Activated naive CD8-positive, alpha-beta T cell (primary cell): ENCODE measurements around the gene WBP2NL.
A peak's percentile ranks its signal among the peaks of the same experiment; 100 is the strongest.
"Not testable (repeated sequence)": the region's sequence is repeated elsewhere in the genome, so short reads cannot be mapped to it uniquely, and the experiment has no call there.

Experiments
- H3K27ac Mint-ChIP-seq: one replicate; pipeline ENCODE4 v1.8.0; 2021; ENCODE audit warnings: mixed read lengths
- H3K27me3 Mint-ChIP-seq: one replicate; pipeline ENCODE4 v1.8.0; 2021; ENCODE audit warnings: mixed read lengths
- H3K36me3 Mint-ChIP-seq: one replicate; pipeline ENCODE4 v1.8.0; 2021; ENCODE audit warnings: mixed read lengths
- H3K4me1 Mint-ChIP-seq: one replicate; pipeline ENCODE4 v1.8.0; 2021; ENCODE audit warnings: low read depth, mixed read lengths
- H3K4me3 Mint-ChIP-seq: one replicate; pipeline ENCODE4 v1.8.0; 2021; ENCODE audit warnings: mild to moderate bottlenecking, mixed read lengths
- H3K9me3 Mint-ChIP-seq: one replicate; pipeline ENCODE4 v1.8.0; 2021; ENCODE audit warnings: low read depth, mixed read lengths

The WBP2NL gene

GRCh38 chr22:42069801-42070516, 71.4 kb downstream of the WBP2NL start:
- H3K36me3 Mint-ChIP-seq, result no peaks in the 10 kb centered on the region
- H3K27ac Mint-ChIP-seq, result peak overlapping the region; percentile 72
- peaks cover 34% of the 10 kb centered on the region for H3K4me1 Mint-ChIP-seq
- no peaks in the 10 kb centered on the region for H3K27me3 Mint-ChIP-seq
- peak overlapping the region; percentile 89 for H3K4me3 Mint-ChIP-seq
- H3K9me3 Mint-ChIP-seq, result no peaks in the 10 kb centered on the region

- H3K9me3 Mint-ChIP-seq, result no peaks in the 10 kb centered on the region
- H3K4me1 Mint-ChIP-seq, result peaks cover 39% of the 10 kb centered on the region
- H3K27ac Mint-ChIP-seq, result peak within 1 kb of the TSS; percentile 87
- H3K4me3 Mint-ChIP-seq, result peak within 1 kb of the TSS; percentile 89
- no peaks in the 10 kb centered on the region for H3K27me3 Mint-ChIP-seq
- H3K36me3 Mint-ChIP-seq, result no peaks in the 10 kb centered on the region
These were observed 72.2 kb downstream of the WBP2NL start, which contains the start of gene NAGA for GRCh38 chr22:42070517-42071422. NAGA (minus strand) TSS chr22:42070812; CDS start chr22:42070297, 515 bp downstream.

GRCh38 chr22:42071508-42071907, 72.9 kb downstream of the WBP2NL start:
- not testable (repeated sequence) for H3K9me3 Mint-ChIP-seq, H3K27me3 Mint-ChIP-seq, H3K36me3 Mint-ChIP-seq
- H3K4me3 Mint-ChIP-seq, result peak overlapping the region; percentile 89
- H3K4me1 Mint-ChIP-seq, result peaks cover 42% of the 10 kb centered on the region
- peak overlapping the region; percentile 87 for H3K27ac Mint-ChIP-seq

GRCh38 chr22:42072606-42073330, 74.2 kb downstream of the WBP2NL start:
- H3K4me3 Mint-ChIP-seq, result peak overlapping the region; percentile 65
- H3K27me3 Mint-ChIP-seq, result no peaks in the 10 kb centered on the region
- H3K27ac Mint-ChIP-seq, result peak overlapping the region; percentile 50
- peaks cover 42% of the 10 kb centered on the region for H3K4me1 Mint-ChIP-seq
- H3K9me3 Mint-ChIP-seq, result no peaks in the 10 kb centered on the region
- no peaks in the 10 kb centered on the region for H3K36me3 Mint-ChIP-seq

- H3K4me3 Mint-ChIP-seq, result peak overlapping the region; percentile 65
- H3K4me1 Mint-ChIP-seq, result peaks cover 42% of the 10 kb centered on the region
- H3K27me3 Mint-ChIP-seq, result no peaks in the 10 kb centered on the region
- H3K36me3 Mint-ChIP-seq, result no peaks in the 10 kb centered on the region
- H3K9me3 Mint-ChIP-seq, result no peaks in the 10 kb centered on the region
- peak overlapping the region; percentile 50 for H3K27ac Mint-ChIP-seq
These were observed 75.0 kb downstream of the WBP2NL start for GRCh38 chr22:42073621-42074041.

GRCh38 chr22:42074132-42074811, 75.7 kb downstream of the WBP2NL start, which contains the start of gene PHETA2:
PHETA2 (plus strand) TSS chr22:42074248; CDS start chr22:42077294, 3,046 bp downstream.
- no peaks in the 10 kb centered on the region for H3K36me3 Mint-ChIP-seq
- H3K27me3 Mint-ChIP-seq, result no peaks in the 10 kb centered on the region
- no peaks in the 10 kb centered on the region for H3K9me3 Mint-ChIP-seq
- peak within 1 kb of the TSS; percentile 50 for H3K27ac Mint-ChIP-seq
- H3K4me1 Mint-ChIP-seq, result peaks cover 48% of the 10 kb centered on the region
- H3K4me3 Mint-ChIP-seq, result peak within 1 kb of the TSS; percentile 65

- Mint-ChIP-seq H3K27me3 (no peaks in the 10 kb centered on the region), H3K27ac (no peak overlapping the region), H3K36me3 (no peaks in the 10 kb centered on the region), H3K9me3 (no peaks in the 10 kb centered on the region), H3K4me1 (peaks cover 46% of the 10 kb centered on the region), H3K4me3 (peak overlapping the region; percentile 57)
These were observed 76.5 kb downstream of the WBP2NL start for GRCh38 chr22:42074846-42075676.

GRCh38 chr22:42076764-42077485, 78.3 kb downstream of the WBP2NL start:
- Mint-ChIP-seq H3K36me3 (peaks cover 3% of the 10 kb centered on the region), H3K4me3 (no peak overlapping the region), H3K4me1 (peaks cover 42% of the 10 kb centered on the region), H3K27me3 (no peaks in the 10 kb centered on the region), H3K9me3 (no peaks in the 10 kb centered on the region), H3K27ac (no peak overlapping the region)

GRCh38 chr22:42077486-42078125, 79.0 kb downstream of the WBP2NL start:
- Mint-ChIP-seq H3K27ac (no peak overlapping the region), H3K4me3 (peak overlapping the region; percentile 27), H3K4me1 (peaks cover 45% of the 10 kb centered on the region), H3K27me3 (no peaks in the 10 kb centered on the region), H3K9me3 (no peaks in the 10 kb centered on the region), H3K36me3 (peaks cover 5% of the 10 kb centered on the region)
